GM18517 (cell line): ENCODE results near the gene SPATC1L.
"Not testable (repeated sequence)": the region's sequence is repeated elsewhere in the genome, so short reads cannot be mapped to it uniquely, and the experiment has no call there.

Experiments used
- ATAC-seq: cut with Tn5 transposase; IDR thresholded peaks from one replicate; pipeline ENCODE4 v1.9.1; 2021; ENCODE audit warnings: mild to moderate bottlenecking, moderate library complexity; ENCODE audit not compliant: unreplicated experiment

SPATC1L gene

GRCh38 chr21:46200877-46201803, 16.9 kb upstream of the SPATC1L start:
- ATAC-seq, result not testable (repeated sequence)

DNA sequence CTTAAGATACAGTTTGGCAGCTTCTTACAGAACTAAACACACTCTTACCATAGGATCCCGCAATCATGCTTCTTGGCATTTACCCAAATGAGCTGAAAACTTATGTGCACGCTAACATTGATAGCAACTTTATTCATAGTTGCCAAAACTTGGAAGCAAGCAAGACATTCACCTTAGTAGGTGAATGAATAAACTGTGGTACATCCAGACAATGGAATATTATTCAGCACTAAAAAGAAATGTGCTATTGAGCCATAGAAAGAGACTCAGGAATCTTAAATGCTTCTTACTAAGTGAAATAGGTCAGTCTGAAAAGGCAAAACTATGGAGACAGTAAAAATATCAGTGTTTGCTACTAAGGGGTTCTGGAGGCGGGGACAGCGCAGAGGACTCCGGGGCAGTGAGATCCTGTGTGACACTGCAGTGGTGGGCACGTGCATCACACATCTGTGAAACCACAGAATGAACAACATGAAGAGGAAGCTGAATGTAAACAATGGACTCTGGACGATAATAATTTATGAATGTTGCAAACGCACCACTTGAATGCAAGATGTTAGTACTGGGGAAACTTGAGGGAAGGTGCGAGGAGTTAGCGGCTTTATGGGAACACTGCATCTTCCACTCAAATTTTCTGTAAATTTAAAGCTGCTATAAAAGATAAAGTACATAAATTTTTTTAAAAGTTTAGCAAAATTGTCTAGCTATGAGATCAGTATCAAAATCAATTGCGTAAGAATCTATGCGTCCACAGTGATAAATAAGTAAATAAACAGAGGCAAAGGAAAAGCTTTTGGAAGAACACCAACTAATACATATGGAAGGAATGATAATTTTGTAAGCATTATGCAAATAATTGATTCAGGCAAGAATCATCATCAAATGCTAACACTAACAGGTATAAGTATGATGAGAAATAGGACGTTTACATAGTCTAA, 15.4 kb upstream of the SPATC1L start:
- no peak for ATAC-seq

DNA sequence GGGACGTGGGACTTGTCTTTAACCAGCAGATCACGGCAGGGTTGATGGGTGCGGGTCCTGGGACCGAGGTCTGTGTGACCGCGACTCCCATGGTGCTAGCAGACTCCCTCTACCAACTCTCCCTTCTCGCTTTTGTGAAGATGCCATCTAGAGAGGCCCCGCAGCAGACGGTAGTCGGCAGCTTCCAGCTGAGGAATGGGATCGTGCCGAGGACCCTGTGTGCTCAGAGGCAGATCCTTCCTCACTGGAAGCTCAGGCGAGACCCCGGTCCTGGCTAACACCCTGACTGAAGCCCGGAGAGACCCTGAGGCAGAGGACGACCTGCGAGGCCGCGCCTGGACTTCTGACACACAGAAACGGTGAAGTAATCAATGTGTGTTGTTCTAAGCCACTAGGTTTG, 12.5 kb upstream of the SPATC1L start:
- ATAC-seq, result no peak

DNA sequence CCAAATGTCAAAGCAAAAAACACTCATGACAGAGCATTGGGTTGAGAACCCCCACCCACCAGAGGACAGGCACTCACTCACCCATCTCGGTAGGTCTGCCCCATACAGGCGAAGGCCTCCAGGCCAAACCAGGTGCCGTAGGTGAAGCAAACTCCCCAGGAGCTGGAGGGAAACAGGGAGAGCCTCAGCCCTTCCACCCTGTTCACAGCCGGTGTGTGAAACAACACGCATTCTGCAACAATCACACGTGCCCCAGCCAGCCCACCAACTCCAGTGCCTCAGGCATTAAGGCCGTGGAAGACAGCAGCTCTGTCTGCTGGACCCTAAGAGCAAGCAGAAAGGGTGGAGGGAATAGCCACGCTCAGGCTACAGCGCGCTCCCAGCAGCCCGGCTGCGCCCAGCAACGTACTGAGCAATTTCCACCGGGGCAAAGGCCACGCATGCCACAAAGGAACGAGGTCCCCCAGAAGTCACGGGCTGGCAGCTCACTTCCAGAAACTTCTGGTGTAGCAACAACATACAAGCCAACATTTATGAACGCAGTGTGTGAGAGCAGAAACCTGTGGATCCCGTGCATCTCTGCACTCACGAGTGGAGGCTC, 11.4 kb upstream of the SPATC1L start:
- no peak for ATAC-seq

GRCh38 chr21:46194374-46195334, 10.4 kb upstream of the SPATC1L start:
- no peak for ATAC-seq

- ATAC-seq, result no peak
Observed at GRCh38 chr21:46193829-46194373, 9.6 kb upstream of the SPATC1L start.

DNA sequence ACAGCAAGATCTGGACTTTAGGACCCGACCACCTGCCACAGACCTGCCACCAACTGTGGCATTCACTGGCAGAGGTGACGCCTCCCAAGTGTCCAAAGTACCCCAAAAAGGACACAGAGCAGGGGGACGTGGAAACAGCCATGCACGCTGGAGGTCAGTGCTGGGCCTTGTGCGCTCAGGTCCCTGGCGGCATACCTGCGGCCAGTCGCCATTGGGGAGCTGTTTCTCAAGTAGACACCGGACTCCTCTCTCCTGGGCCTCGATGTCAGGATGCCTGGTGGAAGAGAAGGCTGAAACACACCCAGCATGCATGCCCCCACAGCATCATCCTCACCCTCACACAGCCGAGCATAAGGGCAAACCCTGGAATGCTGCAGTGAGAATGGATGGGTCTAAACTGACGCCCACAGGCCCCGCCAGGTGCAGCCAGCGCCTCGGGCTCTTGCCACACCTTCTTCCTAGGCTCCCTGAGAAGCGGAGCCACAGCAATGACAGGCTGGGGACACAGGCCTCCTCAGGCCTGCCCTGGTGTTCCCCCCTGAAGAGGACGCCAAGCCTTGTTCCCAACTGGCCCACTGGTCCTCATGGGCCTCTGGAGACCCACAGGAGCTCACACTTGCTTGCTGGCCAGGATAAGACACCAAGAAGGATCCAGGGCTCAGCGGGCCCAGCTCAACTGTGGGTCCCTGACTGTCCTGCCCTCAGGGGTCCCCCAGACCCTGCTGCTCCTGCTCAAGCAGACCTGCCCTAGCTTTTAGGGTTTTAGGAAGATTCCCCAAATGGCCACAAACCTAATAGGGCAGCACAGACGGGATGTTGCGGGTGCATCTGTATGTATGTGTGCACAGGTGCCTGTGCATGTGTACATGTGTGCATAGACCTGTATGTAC, 7.7 kb upstream of the SPATC1L start:
- ATAC-seq, result no peak

DNA sequence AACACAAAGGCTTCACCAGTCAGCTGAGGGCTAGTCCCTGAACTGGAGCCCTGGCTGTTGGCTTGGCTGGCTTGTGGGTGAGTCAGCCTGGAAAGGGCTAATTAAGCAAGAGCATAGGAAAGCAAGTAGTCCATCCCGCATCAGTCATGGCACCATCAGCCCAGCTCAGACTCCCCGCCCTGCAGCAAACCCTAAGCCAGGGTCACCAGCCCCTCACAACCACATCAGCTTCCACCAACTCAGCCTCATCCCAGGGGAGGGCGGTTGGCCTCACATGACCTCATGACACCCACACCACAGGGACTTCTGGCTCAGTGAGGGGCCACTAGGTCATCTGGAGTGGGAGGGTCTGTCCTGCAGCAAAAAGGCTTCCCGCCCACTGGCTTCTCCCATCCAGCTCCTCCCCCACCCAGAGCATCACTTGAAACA, 7.0 kb upstream of the SPATC1L start:
- no peak for ATAC-seq

- ATAC-seq, result no peak
Observed at GRCh38 chr21:46190491-46191131, 6.4 kb upstream of the SPATC1L start.

GRCh38 chr21:46189959-46190490, 5.8 kb upstream of the SPATC1L start:
- no peak for ATAC-seq

GRCh38 chr21:46189213-46189958, 5.1 kb upstream of the SPATC1L start:
- ATAC-seq, result no peak

DNA sequence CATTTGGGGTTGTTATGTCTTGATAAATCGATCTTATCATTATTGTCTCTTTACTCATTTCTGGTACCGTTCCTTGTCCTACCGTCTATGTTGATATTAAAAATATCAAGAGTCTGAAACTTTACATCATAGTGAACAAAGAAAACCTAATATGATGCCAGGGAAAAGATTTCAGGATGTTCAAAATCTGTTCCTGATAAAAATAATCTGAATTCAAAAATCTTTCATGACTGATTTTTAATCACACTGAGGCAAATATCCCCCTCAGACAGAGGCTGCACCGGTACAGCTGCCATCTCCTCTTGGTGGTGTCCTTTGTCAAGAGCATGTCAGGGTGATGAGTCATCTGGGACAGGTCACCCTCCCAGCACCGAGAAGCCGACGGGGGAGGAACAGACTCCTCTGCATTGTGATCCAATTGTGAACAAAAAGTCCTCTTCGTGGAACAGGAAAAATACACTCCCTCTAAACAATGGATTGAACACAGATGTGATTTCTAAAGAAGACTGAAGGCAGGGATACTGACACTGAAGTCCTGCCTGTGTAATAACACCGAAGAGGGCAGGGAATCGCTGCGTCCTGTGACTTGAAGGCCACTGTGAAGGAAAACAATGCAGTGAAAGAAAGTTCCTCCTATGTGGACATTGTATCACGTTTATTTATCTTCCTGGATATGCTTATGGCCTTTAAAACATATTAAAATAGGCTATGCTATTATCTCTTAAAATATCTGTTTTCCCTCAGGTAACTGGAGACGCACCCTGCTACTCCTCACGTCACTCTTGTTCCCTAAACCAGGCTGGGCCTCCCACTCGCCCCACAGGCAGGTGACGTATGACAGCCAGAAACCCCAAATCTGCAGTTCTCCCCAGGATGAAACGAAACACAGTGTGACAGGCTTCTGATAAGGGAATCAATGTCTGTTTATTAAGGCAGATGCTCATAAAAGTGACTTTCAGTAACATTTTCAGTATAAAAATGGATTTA, 4.3 kb upstream of the SPATC1L start:
- ATAC-seq, result no peak

- ATAC-seq, result no peak
Observed at GRCh38 chr21:46187814-46188213, 3.6 kb upstream of the SPATC1L start.

- ATAC-seq, result no peak
Observed at GRCh38 chr21:46187261-46187660, 3.0 kb upstream of the SPATC1L start.

DNA sequence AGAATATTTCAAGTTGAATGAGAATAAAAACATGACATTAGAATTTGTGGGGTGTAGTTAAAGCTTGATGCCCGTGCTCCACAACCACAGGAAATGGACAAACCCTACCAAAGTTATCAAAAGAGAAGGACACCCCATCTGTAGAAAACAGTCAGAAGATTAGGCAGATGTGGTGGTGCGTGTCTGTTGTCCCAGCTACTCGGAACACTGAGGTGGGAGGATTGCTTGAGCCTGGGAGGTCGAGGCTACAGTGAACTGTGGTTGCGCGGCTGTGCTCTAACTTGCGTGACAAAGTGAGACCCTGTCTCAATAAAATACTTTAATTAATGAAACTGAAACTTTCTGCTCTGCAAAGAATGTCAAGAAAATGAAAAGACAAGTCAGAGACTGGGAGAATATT, 1.5 kb upstream of the SPATC1L start:
- ATAC-seq, result no peak
